ENCODE data around the gene BTF3. TPM values are rescaled to one million over a fixed set of nuclear protein-coding genes. Genes with fewer than 3 reads are reported as not detected.

Gene BTF3
- polyA plus RNA-seq, 4 donors: 977 to 1,050 (median 1,011) TPM

Other genes with a start within 250 kb of the BTF3 start
- gene FOXD1, start 49.7 kb upstream of the BTF3 start, polyA plus RNA-seq (ENCODE audit: insufficient read length in 4 of 4): 10 to 100 TPM in 3 of 4 donors, 1 to 10 TPM in 1; 8.7 to 17.3 (median 14.6) TPM
- 10 to 100 TPM; 38.1 to 44.9 (median 43.8) TPM for gene ANKRA2, start 67.2 kb downstream of the BTF3 start, polyA plus RNA-seq (ENCODE audit: insufficient read length in 4 of 4)
- 10 to 100 TPM; 14.8 to 17.1 (median 16.5) TPM for gene UTP15, start 67.3 kb downstream of the BTF3 start, polyA plus RNA-seq (ENCODE audit: insufficient read length in 4 of 4)
- 10 to 100 TPM; 44.1 to 53.1 (median 50.1) TPM for gene ARHGEF28, start 127.8 kb downstream of the BTF3 start, polyA plus RNA-seq (ENCODE audit: insufficient read length in 4 of 4)